KBM-7 (cell line): ENCODE results near the gene AANAT.

Experiments
- DNase-seq: peaks from one replicate; pipeline ENCODE4 v3.0.0-alpha.2; 2015
- in situ Hi-C: fragments of 300-500 bp; cut with MboI; formaldehyde crosslinking; loops from 2 replicates; pipeline ENCODE4 v1.14.3; 2020; ENCODE audit warnings: low sequenced_read_pairs, low pct_unique_long_range_greater_than_20kb, mixed read lengths

The AANAT gene

GRCh38 chr17:76467366-76467765 lies at the start of gene AANAT:
TSS of gene AANAT (plus strand) at chr17:76467603. CDS start at chr17:76468747, 1,144 bp downstream.
- in situ Hi-C loops = no loop called here
- no peak for DNase-seq

- in situ Hi-C loops = no loop called here
- DNase-seq = no peak
Measured at GRCh38 chr17:76419576-76420260, 47.7 kb upstream of the AANAT start.

- in situ Hi-C loops = no loop called here
Measured at GRCh38 chr17:76420356-76421043, 46.9 kb upstream of the AANAT start.

GRCh38 chr17:76421044-76421407 lies 46.4 kb upstream of the AANAT start:
- DNase-seq = no peak
- in situ Hi-C loops = no loop called here

More at GRCh38 chr17:76420356-76421043, 46.9 kb upstream of the AANAT start:
- no peak for DNase-seq

- no peak for DNase-seq
- in situ Hi-C loops = no loop called here
Measured at GRCh38 chr17:76422406-76422805, 45.0 kb upstream of the AANAT start.

- DNase-seq = no peak
- in situ Hi-C loops = no loop called here
Measured at GRCh38 chr17:76422860-76423259, 44.5 kb upstream of the AANAT start.

- in situ Hi-C loops = no loop called here
- no peak for DNase-seq
Measured at GRCh38 chr17:76426853-76427252, 40.5 kb upstream of the AANAT start.

GRCh38 chr17:76427501-76428231 lies 39.7 kb upstream of the AANAT start:
- in situ Hi-C loops = no loop called here
- no peak for DNase-seq

- in situ Hi-C loops = no loop called here
- no peak for DNase-seq
Measured at GRCh38 chr17:76428511-76428910, 38.9 kb upstream of the AANAT start.

GRCh38 chr17:76431509-76431908 lies 35.9 kb upstream of the AANAT start:
- DNase-seq = no peak
- in situ Hi-C loops = no loop called here

GRCh38 chr17:76432004-76432403 lies 35.4 kb upstream of the AANAT start:
- in situ Hi-C loops = no loop called here
- DNase-seq = no peak

- DNase-seq = peak; percentile 26
- in situ Hi-C loops = no loop called here
Measured at GRCh38 chr17:76432712-76433336, 34.6 kb upstream of the AANAT start.

GRCh38 chr17:76433693-76434092 lies 33.7 kb upstream of the AANAT start:
- in situ Hi-C loops = no loop called here
- no peak for DNase-seq

GRCh38 chr17:76434870-76435269 lies 32.5 kb upstream of the AANAT start:
- in situ Hi-C loops = no loop called here

GRCh38 chr17:76435751-76436150 lies 31.7 kb upstream of the AANAT start:
- DNase-seq = no peak
- in situ Hi-C loops = no loop called here

More at GRCh38 chr17:76434870-76435269, 32.5 kb upstream of the AANAT start:
- DNase-seq = no peak

GRCh38 chr17:76437467-76438402 lies 29.7 kb upstream of the AANAT start:
- in situ Hi-C loops = no loop called here
- DNase-seq = no peak

GRCh38 chr17:76438906-76439305 lies 28.5 kb upstream of the AANAT start:
- DNase-seq = no peak
- in situ Hi-C loops = no loop called here

- in situ Hi-C loops = no loop called here
- DNase-seq = no peak
Measured at GRCh38 chr17:76439314-76439928, 28.0 kb upstream of the AANAT start.
